CD4-positive, alpha-beta memory T cell (primary cell): ENCODE data around the gene AIFM3. TPM values are rescaled to one million over a fixed set of nuclear protein-coding genes. Genes with fewer than 3 reads are reported as not detected.

Experiments used
- CTCF ChIA-PET: fragments of 350-600 bp; sonication (Branson Sonifier 250); formaldehyde crosslinking; loops from one replicate; lab custom pipeline; 2021; ENCODE audit warnings: inconsistent platforms; ENCODE audit not compliant: partially characterized antibody; lab: Charles Lee
- POLR2A ChIA-PET: fragments of 350-600 bp; sonication (Branson Sonifier 250); formaldehyde crosslinking; loops from one replicate; lab custom pipeline; 2021; ENCODE audit not compliant: partially characterized antibody; lab: Charles Lee
- DNase-seq, 5 donors: peaks; one replicate each; pipeline versions ENCODE4 v3.0.0 to v3.0.0-alpha.2; 2020 to 2022; ENCODE audit warnings: mixed read lengths in 1 of 5
- H3K27ac ChIP-seq: one replicate; pipeline ENCODE4 v1.7.0; 2013; ENCODE audit warnings: low read depth, low read length
- H3K27me3 ChIP-seq: 2 replicates; pipeline ENCODE4 v1.7.0; 2013; ENCODE audit warnings: mild to moderate bottlenecking, low read length, moderate library complexity; ENCODE audit not compliant: insufficient read depth
- H3K36me3 ChIP-seq: 2 replicates; pipeline ENCODE4 v1.7.0; 2013; ENCODE audit warnings: mild to moderate bottlenecking, low read length, moderate library complexity; ENCODE audit not compliant: insufficient read depth
- H3K4me1 ChIP-seq: 2 replicates; pipeline ENCODE4 v1.7.0; 2013; ENCODE audit warnings: mild to moderate bottlenecking, low read length, moderate library complexity; ENCODE audit not compliant: insufficient read depth
- H3K4me3 ChIP-seq, 2 donors: one replicate each; pipeline ENCODE4 v1.7.0; 2013; ENCODE audit warnings: low read length in 2 of 2, mild to moderate bottlenecking in 1 of 2
- H3K9me3 ChIP-seq, 2 donors: one replicate each; pipeline ENCODE4 v1.7.0; 2013; ENCODE audit warnings: low read length in 2 of 2, control low read depth in 1 of 2; ENCODE audit not compliant: control insufficient read depth in 1 of 2
- H3K27ac Mint-ChIP-seq, 7 donors: one replicate each; pipeline ENCODE4 v1.8.0; 2020 to 2021; ENCODE audit warnings: mixed read lengths in 7 of 7, mild to moderate bottlenecking in 6 of 7, inconsistent platforms in 3 of 7, moderate library complexity in 3 of 7
- H3K27me3 Mint-ChIP-seq, 2 donors: one replicate each; pipeline ENCODE4 v1.8.0; 2020 to 2021; ENCODE audit warnings: mixed read lengths in 2 of 2
- H3K36me3 Mint-ChIP-seq, 2 donors: one replicate each; pipeline ENCODE4 v1.8.0; 2020 to 2021; ENCODE audit warnings: mixed read lengths in 2 of 2, inconsistent platforms in 1 of 2, mild to moderate bottlenecking in 1 of 2
- H3K4me1 Mint-ChIP-seq, 4 donors: one replicate each; pipeline ENCODE4 v1.8.0; 2020 to 2021; ENCODE audit warnings: mixed read lengths in 4 of 4, mild to moderate bottlenecking in 1 of 4
- H3K4me3 Mint-ChIP-seq, 8 donors: one replicate each; pipeline ENCODE4 v1.8.0; 2020 to 2021; ENCODE audit warnings: mixed read lengths in 8 of 8, mild to moderate bottlenecking in 7 of 8, moderate library complexity in 6 of 8, inconsistent platforms in 3 of 8
- H3K9me3 Mint-ChIP-seq, 8 donors: one replicate each; pipeline ENCODE4 v1.8.0; 2020 to 2021; ENCODE audit warnings: mixed read lengths in 8 of 8, mild to moderate bottlenecking in 5 of 8, inconsistent platforms in 3 of 8, moderate library complexity in 1 of 8
- intact Hi-C: fragments of 100-400 bp; cut with micrococcal nuclease; formaldehyde crosslinking; loops from one replicate; pipeline ENCODE4 v1.15.1; 2023
- polyA plus RNA-seq, 2 donors: library from polyadenylated mRNA; unstranded; fragments of 300-500 nt; fragmentation: Illumina TruSeq; gene quantifications; one replicate each; pipeline ENCODE4 v1.2.3, GENCODE V29; 2021
- total RNA-seq, 2 experiments: library from RNA; stranded (reverse); gene quantifications; one replicate each; pipeline ENCODE4 v1.2.3, GENCODE V29; 2021

The AIFM3 gene
- total and polyA plus RNA-seq, 4 experiments from 2014 or later, result 0.55 to 1.0 TPM; not detected in 2

DNA sequence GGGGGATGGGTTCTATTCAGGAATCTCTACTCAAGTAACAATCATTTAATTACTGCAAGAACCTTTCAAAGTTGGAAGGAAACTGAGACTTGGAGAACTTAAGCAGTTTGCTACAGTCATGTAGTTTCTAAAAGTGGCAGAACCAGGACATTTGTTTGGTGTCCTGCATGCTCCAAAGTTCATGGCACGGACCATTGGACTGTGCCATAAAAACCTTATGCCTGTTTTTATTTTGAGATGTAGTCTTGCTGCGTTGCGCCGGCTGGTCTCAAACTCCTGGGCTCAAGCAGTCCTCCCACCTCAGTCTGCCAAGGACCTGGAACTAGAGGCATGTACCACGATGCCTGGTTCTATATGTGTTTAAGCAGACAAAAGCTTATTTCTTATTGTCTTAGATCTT, 18.6 kb upstream of the AIFM3 start:
- Histone ChIP-seq H3K27me3 (no peaks in the 10 kb centered on the region), H3K9me3 (no peaks in the 10 kb centered on the region), H3K4me3 (no peak overlapping the region), H3K36me3 (peaks cover 48% of the 10 kb centered on the region), H3K4me1 (peaks cover 41% of the 10 kb centered on the region), H3K27ac (no peak overlapping the region)
- CTCF ChIA-PET, result interaction anchor here (1.0 kb wide), 1 partner anchor 11 kb away, joined by 3 read pairs; no protein-coding TSS in a partner anchor
- no peak for DNase-seq
- Mint-ChIP-seq H3K9me3 (no peaks in the 10 kb centered on the region), H3K4me3 (no peak overlapping the region), H3K27ac (peak overlapping the region in 2 of 7 donors; percentile 49 to 63), H3K36me3 (peaks cover 35 to 56% of the 10 kb centered on the region in 2 donors), H3K4me1 (peaks cover 29 to 58% (median 46%) of the 10 kb centered on the region in 4 donors), H3K27me3 (no peaks in the 10 kb centered on the region)
- intact Hi-C loops, result loop anchor here (10.0 kb wide), 1 partner anchor 64 kb away; no protein-coding TSS in a partner anchor
- POLR2A ChIA-PET, result no interaction called here

GRCh38 chr22:20948989-20949388, 18.1 kb upstream of the AIFM3 start:
- CTCF ChIA-PET, result no interaction called here
- no peak overlapping the region for H3K4me3 Mint-ChIP-seq

DNA sequence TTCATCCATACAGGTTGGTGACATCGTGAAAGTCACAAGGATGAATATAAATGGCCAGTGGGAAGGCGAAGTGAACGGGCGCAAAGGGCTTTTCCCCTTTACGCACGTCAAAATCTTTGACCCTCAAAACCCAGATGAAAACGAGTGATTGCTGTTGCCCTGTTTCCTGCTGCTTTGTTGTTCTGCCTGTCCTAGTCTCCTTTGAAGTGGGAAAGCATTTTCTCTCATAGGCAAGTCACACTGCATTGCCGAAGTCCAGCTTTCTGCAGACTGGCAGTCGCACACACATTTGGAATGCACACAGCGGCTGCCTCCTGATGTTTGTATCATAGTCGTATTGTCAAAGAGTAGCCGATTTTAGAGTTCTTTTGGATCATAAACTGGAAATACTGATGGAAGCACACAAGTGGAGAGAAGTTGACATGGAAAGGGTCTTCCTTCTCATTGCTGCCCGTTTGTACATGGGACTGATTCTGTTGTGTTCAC, 17.3 kb upstream of the AIFM3 start:
- no peak for DNase-seq
- POLR2A ChIA-PET, result no interaction called here
- H3K4me1 Mint-ChIP-seq, result peaks cover 25 to 50% (median 39%) of the 10 kb centered on the region in 4 donors
- Histone ChIP-seq H3K27me3 (no peaks in the 10 kb centered on the region), H3K4me1 (peaks cover 31% of the 10 kb centered on the region), H3K4me3 (no peak overlapping the region), H3K27ac (no peak overlapping the region), H3K36me3 (peaks cover 52% of the 10 kb centered on the region), H3K9me3 (no peaks in the 10 kb centered on the region)
- CTCF ChIA-PET, result no interaction called here
- no peaks in the 10 kb centered on the region for H3K27me3 Mint-ChIP-seq
- H3K36me3 Mint-ChIP-seq, result peaks cover 43 to 61% of the 10 kb centered on the region in 2 donors
- peak overlapping the region in 2 of 8 donors; percentile 3 to 40 for H3K4me3 Mint-ChIP-seq
- intact Hi-C loops, result loop anchor here (10.0 kb wide), 1 partner anchor 65 kb away; no protein-coding TSS in a partner anchor
- peak overlapping the region in 3 of 7 donors; percentile 7 to 40 (median 35) for H3K27ac Mint-ChIP-seq
- no peaks in the 10 kb centered on the region for H3K9me3 Mint-ChIP-seq

More at GRCh38 chr22:20948989-20949388, 18.1 kb upstream of the AIFM3 start:
- DNase-seq, result no peak
- Histone ChIP-seq H3K9me3 (no peaks in the 10 kb centered on the region), H3K27me3 (no peaks in the 10 kb centered on the region), H3K4me1 (peaks cover 35% of the 10 kb centered on the region), H3K4me3 (no peak overlapping the region), H3K36me3 (peaks cover 50% of the 10 kb centered on the region), H3K27ac (no peak overlapping the region)
- Mint-ChIP-seq H3K4me1 (peaks cover 25 to 53% (median 41%) of the 10 kb centered on the region in 4 donors), H3K27me3 (no peaks in the 10 kb centered on the region), H3K36me3 (peaks cover 40 to 56% of the 10 kb centered on the region in 2 donors), H3K9me3 (no peaks in the 10 kb centered on the region), H3K27ac (peak overlapping the region in 2 of 7 donors; percentile 2 to 36)
- POLR2A ChIA-PET, result no interaction called here
- intact Hi-C loops, result loop anchor here (10.0 kb wide), 1 partner anchor 64 kb away; no protein-coding TSS in a partner anchor

DNA sequence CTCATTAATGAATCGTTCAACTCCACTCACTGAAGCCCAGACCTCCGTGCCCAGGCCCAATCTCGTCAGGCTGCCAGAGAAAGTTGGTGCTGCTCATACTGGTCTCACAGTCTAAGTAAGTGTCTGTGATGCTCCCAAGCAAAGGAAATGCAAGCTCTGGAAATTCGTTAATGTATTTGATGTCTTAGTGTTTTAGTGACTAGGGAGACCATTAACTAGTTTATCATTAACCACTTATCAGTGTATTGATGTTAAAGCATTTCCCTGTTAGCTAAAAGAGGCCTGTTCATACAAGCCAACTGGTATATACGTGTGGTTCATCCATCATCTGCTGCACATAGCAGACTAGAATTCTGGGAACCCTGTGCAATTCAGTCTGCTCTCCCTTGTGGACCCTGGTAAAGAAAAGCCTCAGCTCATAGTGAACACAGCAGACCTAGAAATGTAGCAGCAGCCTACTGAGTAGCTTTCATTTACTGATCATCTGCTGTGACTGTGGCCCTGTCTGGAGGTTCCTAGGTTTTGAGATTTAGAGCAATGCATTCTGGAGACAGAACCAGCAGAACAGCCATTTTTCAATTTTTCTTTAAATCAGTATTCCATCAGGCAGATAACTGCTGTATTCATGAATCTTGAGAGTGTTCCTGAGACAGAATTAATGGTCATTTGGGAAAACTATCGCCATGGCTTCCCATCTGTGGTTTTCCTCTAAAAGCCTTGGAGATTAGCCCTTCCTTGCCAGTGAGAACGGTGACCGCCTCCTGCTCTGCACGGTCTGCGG, 15.7 kb upstream of the AIFM3 start:
- Histone ChIP-seq H3K4me1 (peaks cover 17% of the 10 kb centered on the region), H3K4me3 (no peak overlapping the region), H3K27me3 (no peaks in the 10 kb centered on the region), H3K9me3 (no peaks in the 10 kb centered on the region), H3K36me3 (peaks cover 48% of the 10 kb centered on the region), H3K27ac (no peak overlapping the region)
- ChIA-PET POLR2A (no interaction called here), CTCF (interaction anchor here (1.7 to 2.6 kb wide), 2 partner anchors 11 to 13 kb away, joined by 4 to 7 read pairs; no protein-coding TSS in a partner anchor)
- Mint-ChIP-seq H3K9me3 (no peaks in the 10 kb centered on the region), H3K4me3 (no peak overlapping the region), H3K27ac (peak overlapping the region in 1 of 7 donors; percentile 13), H3K4me1 (peaks cover 14 to 39% (median 26%) of the 10 kb centered on the region in 4 donors), H3K36me3 (peaks cover 42 to 60% of the 10 kb centered on the region in 2 donors), H3K27me3 (peaks cover 1% of the 10 kb centered on the region in 2 donors)
- intact Hi-C loops, result no loop called here
- DNase-seq, result no peak

DNA sequence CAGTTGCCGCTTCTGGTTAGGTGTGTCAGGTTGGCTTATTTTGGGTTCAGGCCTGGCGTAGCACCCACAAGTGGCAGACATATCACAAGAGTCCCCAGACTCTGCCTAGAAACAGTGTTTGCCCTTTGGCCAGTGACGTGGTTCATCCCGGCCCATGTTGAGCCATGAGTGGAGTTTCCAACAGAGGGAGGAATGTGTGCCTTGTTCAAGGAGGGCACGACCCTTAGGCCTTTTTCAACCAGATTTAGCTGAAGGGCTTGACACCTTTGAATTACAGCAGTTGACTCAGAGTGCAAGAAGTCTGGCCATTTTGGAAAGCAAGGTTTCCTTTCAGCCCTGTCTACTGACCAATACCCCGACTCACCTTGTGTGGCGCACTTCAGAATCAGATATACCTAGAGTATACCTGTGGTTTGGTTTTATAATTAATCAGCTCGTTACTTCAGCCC, 15.1 kb upstream of the AIFM3 start:
- DNase-seq, result no peak
- POLR2A ChIA-PET, result no interaction called here
- CTCF ChIA-PET, result interaction anchor here (1.7 to 2.6 kb wide), 2 partner anchors 10 to 14 kb away, joined by 4 to 7 read pairs; no protein-coding TSS in a partner anchor
- no peak overlapping the region for H3K27ac ChIP-seq
- Mint-ChIP-seq H3K9me3 (no peaks in the 10 kb centered on the region), H3K36me3 (peaks cover 38 to 56% of the 10 kb centered on the region in 2 donors), H3K4me1 (peaks cover 10 to 39% (median 24%) of the 10 kb centered on the region in 4 donors), H3K4me3 (no peak overlapping the region), H3K27ac (peak overlapping the region in 1 of 7 donors; percentile 25), H3K27me3 (peaks cover 3% of the 10 kb centered on the region in 2 donors)
- intact Hi-C loops, result no loop called here
- H3K27me3 ChIP-seq, result no peaks in the 10 kb centered on the region
- H3K4me1 ChIP-seq, result peaks cover 18% of the 10 kb centered on the region
- no peaks in the 10 kb centered on the region for H3K9me3 ChIP-seq
- H3K4me3 ChIP-seq, result no peak overlapping the region
- H3K36me3 ChIP-seq, result peaks cover 48% of the 10 kb centered on the region

DNA sequence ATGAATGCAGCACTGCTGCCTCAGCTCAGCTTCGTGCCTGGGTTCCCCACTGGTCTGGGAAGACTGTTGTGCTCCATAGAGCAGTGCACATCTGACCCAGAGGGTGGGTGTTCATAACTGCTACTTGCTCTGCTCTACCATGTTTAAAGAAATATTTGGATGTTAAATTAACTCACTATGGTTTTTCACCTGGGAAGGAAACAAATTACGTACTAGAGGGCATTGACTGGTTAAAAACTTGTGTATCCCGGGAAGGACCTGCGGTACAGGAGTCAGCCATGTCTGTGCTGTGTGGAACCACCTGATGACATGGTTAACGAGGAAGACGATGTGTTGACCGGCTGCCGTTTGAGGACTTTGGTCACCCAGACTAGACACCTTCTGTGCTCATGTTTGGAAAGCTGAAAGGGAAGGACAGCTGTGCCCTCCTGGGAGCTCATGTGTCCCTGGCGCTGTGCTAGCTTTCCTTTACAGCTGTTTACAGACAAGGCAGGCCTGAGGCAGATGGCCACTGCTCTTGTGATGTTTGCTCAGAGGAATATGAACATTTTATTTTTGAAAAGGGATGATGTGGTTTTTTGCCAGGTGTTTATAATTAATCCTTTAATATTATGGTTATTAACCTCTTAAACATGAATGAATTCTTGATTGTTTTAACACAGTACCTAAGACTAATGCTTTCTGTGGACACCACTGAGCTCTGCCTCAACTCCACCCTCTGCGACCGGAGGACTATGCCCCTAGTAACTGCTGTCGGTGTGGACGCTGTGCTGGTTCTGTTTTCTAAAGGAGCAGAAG, 14.3 kb upstream of the AIFM3 start:
- ChIA-PET POLR2A (no interaction called here), CTCF (interaction anchor here (1.7 to 2.6 kb wide), 2 partner anchors 9 to 15 kb away, joined by 4 to 7 read pairs; no protein-coding TSS in a partner anchor)
- DNase-seq, result no peak
- no peak overlapping the region for H3K4me3 ChIP-seq
- H3K27ac Mint-ChIP-seq, result peak overlapping the region in 1 of 7 donors; percentile 57
- H3K4me1 Mint-ChIP-seq, result peaks cover 10 to 34% (median 23%) of the 10 kb centered on the region in 4 donors
- intact Hi-C loops, result no loop called here
- H3K4me1 ChIP-seq, result peaks cover 23% of the 10 kb centered on the region
- no peak overlapping the region for H3K27ac ChIP-seq
- peaks cover 3 to 4% of the 10 kb centered on the region in 2 donors for H3K27me3 Mint-ChIP-seq
- H3K9me3 Mint-ChIP-seq, result no peaks in the 10 kb centered on the region
- peaks cover 48% of the 10 kb centered on the region for H3K36me3 ChIP-seq
- peaks cover 1% of the 10 kb centered on the region for H3K27me3 ChIP-seq
- H3K9me3 ChIP-seq, result no peaks in the 10 kb centered on the region
- H3K36me3 Mint-ChIP-seq, result peaks cover 38 to 52% of the 10 kb centered on the region in 2 donors
- H3K4me3 Mint-ChIP-seq, result no peak overlapping the region
